ENCODE measurements around the gene ZMYND12.

The ZMYND12 gene

GRCh38 chr1:42462828-42463763, 7.3 kb upstream of the ZMYND12 start, which contains the start of gene CCDC30:
TSS of gene CCDC30 (plus strand) at chr1:42463286. CDS start at chr1:42480552, 17,266 bp downstream.
- H3K9me3 Mint-ChIP-seq = no peaks in the 10 kb centered on the region
- H3K27ac Mint-ChIP-seq = peak within 1 kb of the TSS; percentile 79
- H3K4me3 Mint-ChIP-seq = peak within 1 kb of the TSS; percentile 71
- H3K36me3 Mint-ChIP-seq (ENCODE audit: low read depth) = peaks cover 20% of the 10 kb centered on the region
- H3K4me1 Mint-ChIP-seq (ENCODE audit: low read depth) = peaks cover 23% of the 10 kb centered on the region
- H3K27me3 Mint-ChIP-seq (ENCODE audit: low read depth) = peaks cover 12% of the 10 kb centered on the region

GRCh38 chr1:42461196-42461595, 5.4 kb upstream of the ZMYND12 start:
- Mint-ChIP-seq H3K27ac (no peak overlapping the region), H3K9me3 (no peaks in the 10 kb centered on the region), H3K4me1 (ENCODE audit: low read depth) (peaks cover 34% of the 10 kb centered on the region), H3K36me3 (ENCODE audit: low read depth) (peaks cover 28% of the 10 kb centered on the region), H3K4me3 (no peak overlapping the region), H3K27me3 (ENCODE audit: low read depth) (peaks cover 12% of the 10 kb centered on the region)

- no peaks in the 10 kb centered on the region for H3K9me3 Mint-ChIP-seq
- H3K4me1 Mint-ChIP-seq (ENCODE audit: low read depth) = peaks cover 20% of the 10 kb centered on the region
- H3K27me3 Mint-ChIP-seq (ENCODE audit: low read depth) = no peaks in the 10 kb centered on the region
- H3K27ac Mint-ChIP-seq = peak overlapping the region; percentile 98
- peaks cover 28% of the 10 kb centered on the region for H3K36me3 Mint-ChIP-seq (ENCODE audit: low read depth)
- peak overlapping the region; percentile 97 for H3K4me3 Mint-ChIP-seq
Measured at GRCh38 chr1:42456754-42457089, 900 bp upstream of the ZMYND12 start.

GRCh38 chr1:42454403-42454802, 1.4 kb downstream of the ZMYND12 start:
- Mint-ChIP-seq H3K27me3 (ENCODE audit: low read depth) (no peaks in the 10 kb centered on the region), H3K4me3 (peak overlapping the region; percentile 10), H3K36me3 (ENCODE audit: low read depth) (peaks cover 14% of the 10 kb centered on the region), H3K4me1 (ENCODE audit: low read depth) (peaks cover 25% of the 10 kb centered on the region), H3K9me3 (no peaks in the 10 kb centered on the region), H3K27ac (no peak overlapping the region)

GRCh38 chr1:42453386-42453785, 2.4 kb downstream of the ZMYND12 start:
- Mint-ChIP-seq H3K4me3 (no peak overlapping the region), H3K27ac (no peak overlapping the region), H3K4me1 (ENCODE audit: low read depth) (peaks cover 25% of the 10 kb centered on the region), H3K27me3 (ENCODE audit: low read depth) (no peaks in the 10 kb centered on the region), H3K9me3 (no peaks in the 10 kb centered on the region), H3K36me3 (ENCODE audit: low read depth) (peaks cover 11% of the 10 kb centered on the region)

- peaks cover 5% of the 10 kb centered on the region for H3K4me1 Mint-ChIP-seq (ENCODE audit: low read depth)
- H3K27ac Mint-ChIP-seq = no peak overlapping the region
- no peaks in the 10 kb centered on the region for H3K9me3 Mint-ChIP-seq
- no peaks in the 10 kb centered on the region for H3K36me3 Mint-ChIP-seq (ENCODE audit: low read depth)
- H3K27me3 Mint-ChIP-seq (ENCODE audit: low read depth) = no peaks in the 10 kb centered on the region
- no peak overlapping the region for H3K4me3 Mint-ChIP-seq
Measured at GRCh38 chr1:42450061-42450460, 5.8 kb downstream of the ZMYND12 start.

- H3K36me3 Mint-ChIP-seq (ENCODE audit: low read depth) = no peaks in the 10 kb centered on the region
- H3K27me3 Mint-ChIP-seq (ENCODE audit: low read depth) = no peaks in the 10 kb centered on the region
- H3K4me3 Mint-ChIP-seq = no peak overlapping the region
- H3K4me1 Mint-ChIP-seq (ENCODE audit: low read depth) = peaks cover 5% of the 10 kb centered on the region
- H3K27ac Mint-ChIP-seq = no peak overlapping the region
- no peaks in the 10 kb centered on the region for H3K9me3 Mint-ChIP-seq
Measured at GRCh38 chr1:42449256-42449655, 6.6 kb downstream of the ZMYND12 start.

- no peak overlapping the region for H3K27ac Mint-ChIP-seq
Measured at GRCh38 chr1:42442662-42443061, 13.2 kb downstream of the ZMYND12 start.

GRCh38 chr1:42439940-42440339, 15.9 kb downstream of the ZMYND12 start:
- H3K4me3 Mint-ChIP-seq = no peak overlapping the region
- H3K4me1 Mint-ChIP-seq (ENCODE audit: low read depth) = no peaks in the 10 kb centered on the region
- H3K36me3 Mint-ChIP-seq (ENCODE audit: low read depth) = no peaks in the 10 kb centered on the region
- peaks cover 8% of the 10 kb centered on the region for H3K27me3 Mint-ChIP-seq (ENCODE audit: low read depth)
- no peak overlapping the region for H3K27ac Mint-ChIP-seq
- no peaks in the 10 kb centered on the region for H3K9me3 Mint-ChIP-seq

More at GRCh38 chr1:42442662-42443061, 13.2 kb downstream of the ZMYND12 start:
- Mint-ChIP-seq H3K4me1 (ENCODE audit: low read depth) (no peaks in the 10 kb centered on the region), H3K9me3 (no peaks in the 10 kb centered on the region), H3K36me3 (ENCODE audit: low read depth) (no peaks in the 10 kb centered on the region), H3K4me3 (no peak overlapping the region), H3K27me3 (ENCODE audit: low read depth) (peaks cover 4% of the 10 kb centered on the region)

- peaks cover 13% of the 10 kb centered on the region for H3K27me3 Mint-ChIP-seq (ENCODE audit: low read depth)
- no peak overlapping the region for H3K4me3 Mint-ChIP-seq
- H3K9me3 Mint-ChIP-seq = no peaks in the 10 kb centered on the region
Measured at GRCh38 chr1:42434340-42434739, 21.5 kb downstream of the ZMYND12 start.

GRCh38 chr1:42433369-42433768, 22.5 kb downstream of the ZMYND12 start:
- H3K9me3 Mint-ChIP-seq = no peaks in the 10 kb centered on the region

More at GRCh38 chr1:42434340-42434739, 21.5 kb downstream of the ZMYND12 start:
- Mint-ChIP-seq H3K36me3 (ENCODE audit: low read depth) (no peaks in the 10 kb centered on the region), H3K4me1 (ENCODE audit: low read depth) (peaks cover 2% of the 10 kb centered on the region), H3K27ac (no peak overlapping the region)

GRCh38 chr1:42432714-42433113, 23.1 kb downstream of the ZMYND12 start:
- no peak overlapping the region for H3K4me3 Mint-ChIP-seq
- peaks cover 9% of the 10 kb centered on the region for H3K27me3 Mint-ChIP-seq (ENCODE audit: low read depth)
- H3K27ac Mint-ChIP-seq = no peak overlapping the region
- H3K4me1 Mint-ChIP-seq (ENCODE audit: low read depth) = peaks cover 2% of the 10 kb centered on the region
- no peaks in the 10 kb centered on the region for H3K36me3 Mint-ChIP-seq (ENCODE audit: low read depth)
- H3K9me3 Mint-ChIP-seq = no peaks in the 10 kb centered on the region

More at GRCh38 chr1:42433369-42433768, 22.5 kb downstream of the ZMYND12 start:
- no peak overlapping the region for H3K27ac Mint-ChIP-seq
- H3K36me3 Mint-ChIP-seq (ENCODE audit: low read depth) = no peaks in the 10 kb centered on the region
- H3K4me3 Mint-ChIP-seq = no peak overlapping the region
- H3K27me3 Mint-ChIP-seq (ENCODE audit: low read depth) = peaks cover 12% of the 10 kb centered on the region
- H3K4me1 Mint-ChIP-seq (ENCODE audit: low read depth) = peaks cover 2% of the 10 kb centered on the region

GRCh38 chr1:42431514-42431913, 24.3 kb downstream of the ZMYND12 start:
- Mint-ChIP-seq H3K4me1 (ENCODE audit: low read depth) (peaks cover 2% of the 10 kb centered on the region), H3K27ac (no peak overlapping the region), H3K36me3 (ENCODE audit: low read depth) (no peaks in the 10 kb centered on the region), H3K27me3 (ENCODE audit: low read depth) (peaks cover 9% of the 10 kb centered on the region), H3K4me3 (no peak overlapping the region), H3K9me3 (no peaks in the 10 kb centered on the region)

GRCh38 chr1:42430286-42431135, 25.3 kb downstream of the ZMYND12 start:
- Mint-ChIP-seq H3K4me1 (ENCODE audit: low read depth) (peaks cover 2% of the 10 kb centered on the region), H3K9me3 (no peaks in the 10 kb centered on the region), H3K27me3 (ENCODE audit: low read depth) (peaks cover 5% of the 10 kb centered on the region), H3K27ac (no peak overlapping the region), H3K4me3 (no peak overlapping the region), H3K36me3 (ENCODE audit: low read depth) (no peaks in the 10 kb centered on the region)
